Measurements from ENCODE around the gene NEFH. TPM values are rescaled to one million over a fixed set of nuclear protein-coding genes. Genes with fewer than 3 reads are reported as not detected.

The NEFH gene
- total RNA-seq, 1 donor from 2014 or later, result 0.20 TPM

DNA sequence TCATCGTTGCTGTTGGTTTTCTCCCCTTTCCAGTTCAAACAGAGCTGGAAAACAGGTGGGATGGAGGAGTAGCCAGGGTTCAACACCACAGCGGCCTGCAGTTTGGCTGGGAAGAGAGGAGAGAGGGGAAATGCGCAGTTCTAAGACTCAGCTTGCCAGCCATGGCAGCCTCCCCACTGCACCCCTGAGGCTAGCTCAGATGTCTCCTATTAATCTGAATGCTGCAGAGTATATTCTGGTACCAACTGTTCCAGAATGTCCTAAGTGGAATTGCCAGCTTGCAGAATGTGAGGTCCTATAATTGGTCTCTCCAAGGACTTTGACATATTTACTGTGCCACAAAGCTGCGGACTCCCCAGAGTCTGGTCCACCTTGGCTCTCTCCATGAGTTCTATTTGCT is 32.0 kb downstream of the NEFH start:
- no peak for DNase-seq
- intact Hi-C loops (cut with micrococcal nuclease), result loop anchor here (5.0 kb wide), 1 partner anchor 35 kb away; no protein-coding TSS in a partner anchor
- ATAC-seq (ENCODE audit: low read depth), result no peak
- CTCF ChIA-PET, result no interaction called here
- H3K4me1 Mint-ChIP-seq, result no peaks in the 10 kb centered on the region
- POLR2A ChIA-PET, result no interaction called here
- no peaks in the 10 kb centered on the region for H3K9me3 Mint-ChIP-seq
- H3K4me3 Mint-ChIP-seq, result no peak overlapping the region
- TF ChIP-seq, protein P1, sequence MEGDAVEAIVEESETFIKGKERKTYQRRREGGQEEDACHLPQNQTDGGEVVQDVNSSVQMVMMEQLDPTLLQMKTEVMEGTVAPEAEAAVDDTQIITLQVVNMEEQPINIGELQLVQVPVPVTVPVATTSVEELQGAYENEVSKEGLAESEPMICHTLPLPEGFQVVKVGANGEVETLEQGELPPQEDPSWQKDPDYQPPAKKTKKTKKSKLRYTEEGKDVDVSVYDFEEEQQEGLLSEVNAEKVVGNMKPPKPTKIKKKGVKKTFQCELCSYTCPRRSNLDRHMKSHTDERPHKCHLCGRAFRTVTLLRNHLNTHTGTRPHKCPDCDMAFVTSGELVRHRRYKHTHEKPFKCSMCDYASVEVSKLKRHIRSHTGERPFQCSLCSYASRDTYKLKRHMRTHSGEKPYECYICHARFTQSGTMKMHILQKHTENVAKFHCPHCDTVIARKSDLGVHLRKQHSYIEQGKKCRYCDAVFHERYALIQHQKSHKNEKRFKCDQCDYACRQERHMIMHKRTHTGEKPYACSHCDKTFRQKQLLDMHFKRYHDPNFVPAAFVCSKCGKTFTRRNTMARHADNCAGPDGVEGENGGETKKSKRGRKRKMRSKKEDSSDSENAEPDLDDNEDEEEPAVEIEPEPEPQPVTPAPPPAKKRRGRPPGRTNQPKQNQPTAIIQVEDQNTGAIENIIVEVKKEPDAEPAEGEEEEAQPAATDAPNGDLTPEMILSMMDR (IDR thresholded peaks at IDR 0.05), result no peak
- no peak overlapping the region for H3K27ac Mint-ChIP-seq
- H3K36me3 Mint-ChIP-seq (ENCODE audit: low read depth), result peaks cover 83% of the 10 kb centered on the region
- no peaks in the 10 kb centered on the region for H3K27me3 Mint-ChIP-seq

DNA sequence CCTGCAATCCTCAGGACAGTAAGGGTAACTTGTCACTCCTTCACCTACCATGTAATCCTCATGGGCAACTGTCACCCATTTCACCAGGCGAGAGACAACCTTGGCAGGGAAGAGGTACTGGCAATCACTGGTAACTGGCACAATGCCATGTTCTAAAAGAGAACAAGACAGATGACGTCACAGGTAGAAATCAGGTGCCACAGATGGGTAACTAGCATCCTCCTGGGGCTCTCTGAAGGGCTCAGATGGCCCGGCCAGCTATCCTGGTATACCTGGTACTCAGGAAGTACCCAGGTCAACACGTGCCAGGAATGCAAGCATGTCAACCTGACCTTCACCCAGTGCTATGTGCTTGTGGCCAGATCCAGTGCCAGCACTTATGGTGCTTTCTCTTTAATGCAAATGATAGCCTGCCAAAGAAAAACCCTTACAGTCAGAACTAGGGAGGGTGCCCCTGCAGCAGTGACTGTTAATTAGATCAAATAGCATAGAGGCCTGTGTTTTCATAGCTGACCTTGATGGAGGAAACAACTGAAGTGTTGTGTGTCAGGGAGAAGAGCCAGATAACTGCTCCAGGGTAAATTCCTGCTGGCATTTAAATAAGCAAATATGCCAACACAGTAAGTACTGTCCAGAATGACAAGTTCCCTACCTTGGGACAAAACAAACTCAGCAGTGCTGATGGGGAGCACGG is 37.3 kb downstream of the NEFH start:
- no peaks in the 10 kb centered on the region for H3K4me1 Mint-ChIP-seq
- TF ChIP-seq, protein P1 (IDR thresholded peaks at IDR 0.05), result no peak
- DNase-seq (no peak), ATAC-seq (ENCODE audit: low read depth) (no peak)
- POLR2A ChIA-PET, result interaction anchor here (0.6 kb wide), 1 partner anchor 20 kb away, joined by 3 read pairs; no protein-coding TSS in a partner anchor
- no peaks in the 10 kb centered on the region for H3K27me3 Mint-ChIP-seq
- CTCF ChIA-PET, result no interaction called here
- H3K27ac Mint-ChIP-seq, result no peak overlapping the region
- no peaks in the 10 kb centered on the region for H3K9me3 Mint-ChIP-seq
- H3K4me3 Mint-ChIP-seq, result no peak overlapping the region
- intact Hi-C loops (cut with micrococcal nuclease), result no loop called here
- H3K36me3 Mint-ChIP-seq (ENCODE audit: low read depth), result peaks cover 79% of the 10 kb centered on the region

DNA sequence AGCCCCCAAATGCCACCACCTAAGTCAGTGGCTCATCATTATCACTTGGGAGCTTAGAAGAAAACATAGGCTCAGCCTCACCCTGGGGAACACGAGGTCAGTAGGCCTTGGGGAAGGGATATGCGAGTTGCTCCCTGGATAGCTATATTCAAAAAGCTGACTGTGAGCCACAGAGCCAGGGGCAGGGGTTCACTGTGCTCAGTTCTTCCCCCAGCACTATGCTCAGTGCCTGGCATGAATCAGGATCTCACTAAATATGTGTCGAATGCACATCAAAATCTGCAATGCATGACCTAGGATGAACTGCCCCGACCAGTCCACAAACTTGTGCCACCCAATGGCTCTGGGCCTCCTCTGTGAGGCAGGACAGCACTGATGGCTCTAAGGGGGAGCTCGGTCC is 38.4 kb downstream of the NEFH start:
- Mint-ChIP-seq H3K27me3 (no peaks in the 10 kb centered on the region), H3K36me3 (ENCODE audit: low read depth) (peaks cover 74% of the 10 kb centered on the region)
- CTCF ChIA-PET, result no interaction called here

DNA sequence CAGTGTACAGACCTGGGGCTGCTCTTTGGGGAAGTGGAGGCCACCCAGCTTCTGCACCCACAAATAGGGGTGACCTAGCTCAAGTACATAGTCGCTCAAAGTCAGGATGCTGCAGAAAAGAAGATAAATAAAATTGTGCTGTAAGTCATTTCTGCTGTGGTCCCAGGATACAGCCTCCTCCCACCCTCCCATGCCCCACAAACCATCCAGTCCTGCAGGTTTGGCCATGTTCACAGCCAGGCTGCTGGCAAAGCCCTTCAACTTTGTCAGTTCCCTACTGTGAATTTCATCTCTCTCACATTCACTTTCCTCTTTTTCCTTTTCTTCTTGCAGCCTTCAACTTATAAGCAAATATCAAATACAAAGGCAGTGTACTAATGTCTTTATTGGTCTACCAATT is 40.0 kb downstream of the NEFH start:
- Mint-ChIP-seq H3K9me3 (no peaks in the 10 kb centered on the region), H3K4me1 (no peaks in the 10 kb centered on the region), H3K36me3 (ENCODE audit: low read depth) (peaks cover 83% of the 10 kb centered on the region), H3K27me3 (no peaks in the 10 kb centered on the region), H3K4me3 (no peak overlapping the region), H3K27ac (no peak overlapping the region)
- POLR2A ChIA-PET, result no interaction called here
- intact Hi-C loops (cut with micrococcal nuclease), result no loop called here
- TF ChIP-seq, protein P1 (IDR thresholded peaks at IDR 0.05), result no peak
- CTCF ChIA-PET, result no interaction called here
- DNase-seq (no peak), ATAC-seq (ENCODE audit: low read depth) (no peak)

More for the DNA sequence above, 38.4 kb downstream of the NEFH start:
- intact Hi-C loops (cut with micrococcal nuclease), result no loop called here
- TF ChIP-seq, protein P1 (IDR thresholded peaks at IDR 0.05), result no peak
- no peaks in the 10 kb centered on the region for H3K4me1 Mint-ChIP-seq
- POLR2A ChIA-PET, result no interaction called here
- no peak overlapping the region for H3K27ac Mint-ChIP-seq
- DNase-seq (no peak), ATAC-seq (ENCODE audit: low read depth) (no peak)
- H3K4me3 Mint-ChIP-seq, result no peak overlapping the region
- H3K9me3 Mint-ChIP-seq, result no peaks in the 10 kb centered on the region

DNA sequence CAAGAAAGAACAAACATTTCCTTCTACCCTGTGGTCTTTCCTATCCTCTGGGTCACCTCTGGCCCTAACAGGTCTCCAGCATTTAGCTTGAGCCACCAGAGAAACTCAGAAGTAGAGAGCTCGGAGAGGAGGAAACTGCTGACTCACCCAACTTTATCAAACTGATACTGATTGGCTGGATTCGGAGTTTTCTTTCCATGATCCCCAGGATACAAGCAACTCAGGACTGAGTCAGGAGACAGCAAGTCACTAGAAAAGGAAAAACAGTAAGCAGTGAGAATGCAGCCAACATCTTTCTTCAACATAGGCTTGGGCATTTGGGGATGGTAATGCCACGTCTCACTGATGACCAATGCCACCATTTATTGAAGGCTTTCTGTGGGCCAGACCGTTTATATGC is 40.8 kb downstream of the NEFH start:
- H3K27me3 Mint-ChIP-seq, result no peaks in the 10 kb centered on the region
- ATAC-seq (ENCODE audit: low read depth) (no peak), DNase-seq (no peak)
- no peaks in the 10 kb centered on the region for H3K4me1 Mint-ChIP-seq
- H3K4me3 Mint-ChIP-seq, result no peak overlapping the region
- H3K27ac Mint-ChIP-seq, result no peak overlapping the region
- H3K9me3 Mint-ChIP-seq, result no peaks in the 10 kb centered on the region
- intact Hi-C loops (cut with micrococcal nuclease), result no loop called here
- TF ChIP-seq, protein P1 (IDR thresholded peaks at IDR 0.05), result no peak
- ChIA-PET CTCF (interaction anchor here (1.3 kb wide), 1 partner anchor 125 kb away, joined by 3 read pairs; no protein-coding TSS in a partner anchor), POLR2A (no interaction called here)
- H3K36me3 Mint-ChIP-seq (ENCODE audit: low read depth), result peaks cover 83% of the 10 kb centered on the region

All from activated B cell treated with CpG ODN at 0.5 μM for 24 hours (primary cell).